NOMO-1 treated with DMSO at 0.1 percent for 48 hours (cell line): ENCODE measurements around the gene IFNA4.
"Not testable (repeated sequence)": the region's sequence is repeated elsewhere in the genome, so short reads cannot be mapped to it uniquely, and the experiment has no call there.

Experiments used
- DNase-seq: peaks from one replicate; lab custom pipeline; 2025; ENCODE audit not compliant: unreplicated experiment; lab: John Stamatoyannopoulos, UW

The IFNA4 gene

DNA sequence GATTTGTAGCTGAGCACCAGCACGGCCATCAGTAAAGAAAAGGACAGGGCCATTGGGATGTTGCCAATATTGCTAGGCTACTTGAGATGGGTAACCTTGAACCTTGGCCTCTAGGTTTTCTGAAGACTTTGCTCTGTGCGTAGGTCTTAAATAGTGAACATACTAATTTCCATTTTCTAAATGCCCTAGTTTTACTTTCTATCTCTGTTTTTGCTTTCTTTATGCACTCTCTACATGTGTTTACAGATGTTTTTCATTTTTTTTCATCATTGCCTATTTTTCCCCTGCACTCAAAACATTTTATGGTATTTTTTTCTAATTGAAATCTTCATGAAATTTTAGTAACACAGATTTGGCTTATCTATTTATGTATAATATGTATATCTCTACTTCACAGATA is 20.8 kb downstream of the IFNA4 start, which contains the start of gene IFNA21:
TSS of gene IFNA21 (minus strand) at position 101 of the 400 bp plus-strand sequence. CDS start at position 53, 48 bp downstream.
- DNase-seq, result not testable (repeated sequence)

DNA sequence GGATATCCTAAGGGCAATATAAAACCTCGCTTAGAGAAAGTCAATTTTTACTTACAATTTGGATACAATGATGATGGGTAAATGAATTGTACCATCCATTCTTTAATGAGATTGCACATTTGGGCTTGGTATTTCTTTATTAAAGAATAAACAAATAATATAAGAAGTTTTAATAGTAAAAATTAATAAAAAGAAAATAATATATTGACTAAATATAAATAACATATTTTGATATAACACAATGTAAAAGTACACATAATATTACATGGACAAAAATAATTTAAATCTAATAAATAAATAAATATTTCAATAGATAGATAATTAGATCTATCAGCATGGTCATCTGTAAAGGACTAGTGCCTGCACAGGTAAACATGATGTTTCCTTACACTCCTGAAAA is 21.9 kb downstream of the IFNA4 start:
- DNase-seq, result no peak

DNA sequence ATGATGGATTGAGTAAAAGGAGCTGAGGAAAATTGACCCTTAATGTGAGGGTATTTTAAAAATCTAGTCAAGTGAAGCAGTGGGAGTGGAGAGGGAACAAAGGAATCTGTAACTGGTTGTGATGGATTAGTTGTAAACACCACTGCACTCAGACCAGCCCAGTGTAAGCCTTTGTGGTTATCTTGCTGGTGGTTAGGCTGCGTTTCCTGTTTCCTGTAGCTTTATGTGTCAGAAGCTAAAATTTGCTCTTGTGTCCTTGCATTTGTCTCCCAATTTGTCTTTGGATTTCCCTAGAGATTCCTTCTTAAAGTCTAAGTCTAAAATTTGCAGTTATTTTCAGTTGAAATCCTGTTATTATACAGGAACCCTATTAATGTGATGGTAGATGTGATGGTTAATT is 27.2 kb downstream of the IFNA4 start:
- no peak for DNase-seq

DNA sequence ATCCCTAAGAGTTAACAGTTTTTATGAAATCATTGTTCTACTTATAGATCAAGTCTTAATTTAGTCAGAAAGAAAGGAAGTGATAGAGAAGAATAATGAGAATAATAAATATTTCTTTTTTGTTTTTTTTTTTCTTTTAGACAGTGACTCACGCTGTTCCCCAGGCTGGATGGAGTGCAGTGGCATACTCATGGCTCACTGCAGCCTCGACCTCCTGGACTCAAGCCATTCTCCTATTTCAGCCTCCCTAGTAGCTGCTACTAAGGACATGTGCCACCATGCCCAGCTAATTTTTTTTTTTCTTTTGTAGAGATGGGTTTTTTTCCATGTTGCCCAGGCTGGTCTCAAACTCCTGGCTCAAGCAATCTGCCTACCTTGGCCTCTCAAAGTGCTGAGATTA is 31.9 kb downstream of the IFNA4 start:
- no peak for DNase-seq

DNA sequence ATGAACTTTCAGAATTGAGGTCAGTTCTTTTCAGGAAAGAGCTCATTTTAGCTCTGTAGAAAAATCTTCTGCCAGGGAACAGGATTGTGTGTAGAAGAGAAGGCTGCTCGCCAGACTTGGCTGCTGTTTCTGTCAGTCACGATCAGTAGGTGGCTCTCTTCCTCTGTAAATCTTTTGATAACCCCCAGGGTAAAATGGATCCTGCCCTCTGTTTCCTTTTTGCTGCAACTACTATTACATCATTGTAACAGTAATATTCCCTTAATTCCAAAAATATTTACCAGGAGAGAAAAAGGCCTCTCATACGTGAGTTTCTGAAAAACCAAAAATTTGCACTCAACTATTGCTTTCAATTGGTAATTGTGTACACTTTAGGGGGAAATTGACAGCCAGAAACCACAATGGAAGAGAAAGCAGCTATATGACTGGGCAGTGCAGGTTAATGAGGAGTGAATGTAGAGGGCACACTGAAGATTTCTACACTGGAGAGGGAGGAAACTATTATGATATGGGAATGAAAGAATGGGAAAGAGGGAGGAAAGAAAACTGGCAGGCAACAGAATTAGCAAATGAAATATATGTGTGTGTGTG is 33.3 kb downstream of the IFNA4 start:
- no peak for DNase-seq

DNA sequence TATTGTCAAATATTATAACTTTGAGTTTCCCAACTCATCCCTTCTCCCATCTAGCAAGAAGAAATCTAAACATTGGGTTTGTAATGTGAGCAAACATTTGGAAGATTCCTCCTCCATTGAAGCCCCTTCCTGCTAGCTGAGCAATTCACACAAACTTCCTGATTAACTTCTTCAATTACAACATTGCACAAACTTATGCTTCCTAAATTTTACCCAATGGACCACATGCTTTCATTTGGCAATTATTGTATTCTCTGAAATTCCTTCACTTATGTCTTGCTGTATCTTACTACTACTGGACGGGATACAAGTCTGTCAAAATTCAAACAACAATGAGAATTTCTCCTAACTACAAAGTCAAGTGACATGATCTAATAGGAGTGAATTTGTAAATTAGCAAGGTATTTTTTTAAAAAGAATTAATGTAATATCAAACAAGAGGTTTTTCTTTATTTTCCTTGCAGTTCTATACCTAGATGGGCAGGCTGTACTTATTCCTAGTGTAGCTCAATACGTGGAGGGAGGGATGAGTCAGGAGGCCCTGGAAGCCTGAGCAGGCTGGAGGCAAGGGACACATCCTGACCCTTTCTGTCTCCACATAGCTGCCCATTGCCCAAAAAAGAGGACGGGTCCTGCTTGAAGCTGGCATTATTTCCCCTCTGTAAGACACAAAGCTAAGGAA is 33.9 kb downstream of the IFNA4 start:
- DNase-seq, result no peak

DNA sequence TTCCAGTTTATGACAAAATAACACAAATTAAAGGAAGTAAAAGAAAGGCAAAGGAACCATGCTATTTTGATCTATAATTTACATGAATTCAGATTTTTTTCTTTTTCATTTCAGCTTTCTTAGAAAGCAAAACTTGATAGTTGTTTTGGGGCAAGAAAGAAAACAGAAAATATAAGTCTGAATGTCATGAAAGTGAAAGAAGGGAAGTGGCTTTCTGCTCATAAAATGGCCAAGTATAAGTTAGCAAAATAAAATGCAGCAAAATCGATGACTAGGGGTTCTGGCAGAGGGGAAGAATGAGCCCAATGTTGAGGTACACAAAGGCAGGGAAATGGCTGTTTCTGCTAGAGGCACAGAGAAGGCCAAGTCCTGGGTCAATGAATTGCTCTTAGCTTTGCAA is 42.8 kb downstream of the IFNA4 start:
- no peak for DNase-seq

DNA sequence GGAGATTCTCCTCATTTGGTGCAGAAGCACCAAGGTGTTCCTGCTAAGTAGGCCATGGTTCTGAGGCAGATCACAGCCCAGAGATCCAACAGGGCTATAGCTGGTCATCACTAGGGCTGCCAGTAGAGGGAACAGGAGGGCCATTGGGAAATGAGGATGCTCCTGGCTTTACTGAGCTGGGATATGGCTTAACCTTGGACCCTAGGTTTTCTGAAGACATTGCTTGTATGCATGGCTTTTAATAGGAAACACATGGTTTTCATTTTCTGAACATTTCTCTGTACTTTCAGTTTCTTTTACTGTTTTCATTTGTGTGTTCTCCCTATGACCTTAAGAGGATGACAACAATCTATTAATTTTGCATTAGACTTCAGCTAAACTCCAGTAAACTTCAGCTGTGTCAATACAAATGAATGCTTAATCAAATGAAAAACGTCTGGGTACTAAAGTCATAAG is 45.9 kb downstream of the IFNA4 start, which contains the start of gene IFNW1:
TSS of gene IFNW1 (minus strand) at position 406 of the 456 bp plus-strand sequence. CDS start at position 144, 262 bp downstream.
- no peak for DNase-seq

DNA sequence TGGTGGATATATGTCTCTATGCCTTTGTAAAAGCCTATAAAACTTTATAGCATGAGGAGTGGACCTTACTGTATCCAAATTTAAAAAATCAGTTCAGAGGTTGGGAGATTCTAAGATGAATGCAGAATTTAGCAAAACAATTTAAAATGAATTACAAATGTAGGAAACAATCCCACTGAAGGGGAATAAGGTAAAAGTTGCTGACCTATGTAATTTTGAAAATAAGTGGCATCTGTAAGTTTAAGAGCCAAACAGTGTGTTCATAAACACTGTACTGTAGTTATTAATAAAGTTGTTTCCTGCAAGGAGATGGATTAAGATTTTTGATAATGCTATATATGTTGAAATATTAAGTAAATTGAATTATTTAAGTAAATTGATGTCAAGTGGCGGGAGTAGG is 50.4 kb downstream of the IFNA4 start:
- no peak for DNase-seq
